Stimulated activated CD4-positive, alpha-beta T cell treated with anti-CD3 and anti-CD28 coated beads, Interleukin-12 subunit alpha, Interleukin-12 subunit beta, amount 100 ng/mL, for 4 hours (primary cell): ENCODE data around the gene RAB5A.
"Not testable (repeated sequence)": the region's sequence is repeated elsewhere in the genome, so short reads cannot be mapped to it uniquely, and the experiment has no call there.

Experiments used
- DNase-seq: peaks from one replicate; pipeline ENCODE4 v3.0.0-alpha.2; 2020

The RAB5A gene

GRCh38 chr3:19950316-19950715, 3.4 kb downstream of the RAB5A start:
- DNase-seq: no peak

- no peak for DNase-seq
Observed at GRCh38 chr3:19954676-19955075, 7.8 kb downstream of the RAB5A start.

GRCh38 chr3:19957354-19957753, 10.5 kb downstream of the RAB5A start:
- not testable (repeated sequence) for DNase-seq

- DNase-seq: no peak
Observed at GRCh38 chr3:19959505-19959904, 12.6 kb downstream of the RAB5A start.

- DNase-seq: no peak
Observed at GRCh38 chr3:19960696-19961095, 13.8 kb downstream of the RAB5A start.

- DNase-seq: no peak
Observed at GRCh38 chr3:19961960-19962359, 15.1 kb downstream of the RAB5A start.

- DNase-seq: no peak
Observed at GRCh38 chr3:19967208-19967607, 20.3 kb downstream of the RAB5A start.

- no peak for DNase-seq
Observed at GRCh38 chr3:19967812-19968211, 20.9 kb downstream of the RAB5A start.

- DNase-seq: no peak
Observed at GRCh38 chr3:19970327-19970726, 23.4 kb downstream of the RAB5A start.

- no peak for DNase-seq
Observed at GRCh38 chr3:19972054-19972453, 25.2 kb downstream of the RAB5A start.

- DNase-seq: not testable (repeated sequence)
Observed at GRCh38 chr3:19988904-19989303, 42.0 kb downstream of the RAB5A start.

- DNase-seq: no peak
Observed at GRCh38 chr3:19994796-19995195, 47.9 kb downstream of the RAB5A start.

- DNase-seq: no peak
Observed at GRCh38 chr3:19997502-19997901, 50.6 kb downstream of the RAB5A start.

- DNase-seq: no peak
Observed at GRCh38 chr3:20001932-20002331, 55.0 kb downstream of the RAB5A start.

- DNase-seq: no peak
Observed at GRCh38 chr3:20007960-20008359, 61.1 kb downstream of the RAB5A start.

GRCh38 chr3:20008646-20009045, 61.7 kb downstream of the RAB5A start:
- DNase-seq: no peak

- no peak for DNase-seq
Observed at GRCh38 chr3:20012164-20012563, 65.3 kb downstream of the RAB5A start, which contains the start of gene PP2D1. PP2D1 (minus strand) TSS chr3:20012264; CDS start chr3:20012072, 192 bp downstream.

- DNase-seq: no peak
Observed at GRCh38 chr3:20013396-20013795, 66.5 kb downstream of the RAB5A start.

- DNase-seq: no peak
Observed at GRCh38 chr3:20015525-20015924, 68.6 kb downstream of the RAB5A start.

GRCh38 chr3:20016076-20016475, 69.2 kb downstream of the RAB5A start:
- not testable (repeated sequence) for DNase-seq

GRCh38 chr3:20022954-20023622, 76.2 kb downstream of the RAB5A start:
- no peak for DNase-seq

- no peak for DNase-seq
Observed at GRCh38 chr3:20023623-20024405, 76.9 kb downstream of the RAB5A start.

- no peak for DNase-seq
Observed at GRCh38 chr3:20027136-20027535, 80.2 kb downstream of the RAB5A start.

- no peak for DNase-seq
Observed at GRCh38 chr3:20028905-20029331, 82.0 kb downstream of the RAB5A start.
